HG03039 (cell line): ENCODE results near the gene UBE4B.
"Not testable (repeated sequence)": the region's sequence is repeated elsewhere in the genome, so short reads cannot be mapped to it uniquely, and the experiment has no call there.

Experiments
- ATAC-seq: cut with Tn5 transposase; IDR thresholded peaks from one replicate; pipeline ENCODE4 v1.9.1; 2021; ENCODE audit warnings: mild to moderate bottlenecking, moderate library complexity; ENCODE audit not compliant: unreplicated experiment

Gene UBE4B

GRCh38 chr1:10170239-10170574 is 137.4 kb downstream of the UBE4B start:
- ATAC-seq: no peak

- ATAC-seq: no peak
Measured at GRCh38 chr1:10171105-10171767, 138.5 kb downstream of the UBE4B start.

- ATAC-seq: no peak
Measured at GRCh38 chr1:10171995-10172669, 139.4 kb downstream of the UBE4B start.

GRCh38 chr1:10173582-10173981 is 140.8 kb downstream of the UBE4B start:
- ATAC-seq: no peak

- ATAC-seq: no peak
Measured at GRCh38 chr1:10177876-10178275, 145.1 kb downstream of the UBE4B start.

GRCh38 chr1:10178597-10179405 is 146.0 kb downstream of the UBE4B start:
- no peak for ATAC-seq

- no peak for ATAC-seq
Measured at GRCh38 chr1:10179406-10180091, 146.8 kb downstream of the UBE4B start.

- no peak for ATAC-seq
Measured at GRCh38 chr1:10181154-10181553, 148.4 kb downstream of the UBE4B start.

GRCh38 chr1:10185759-10186158 is 153.0 kb downstream of the UBE4B start:
- ATAC-seq: no peak

- no peak for ATAC-seq
Measured at GRCh38 chr1:10186331-10187025, 153.7 kb downstream of the UBE4B start.

- no peak for ATAC-seq
Measured at GRCh38 chr1:10187026-10187334, 154.2 kb downstream of the UBE4B start.

- ATAC-seq: no peak
Measured at GRCh38 chr1:10188133-10188650, 155.4 kb downstream of the UBE4B start.

GRCh38 chr1:10189659-10190058 is 156.9 kb downstream of the UBE4B start:
- no peak for ATAC-seq

GRCh38 chr1:10192263-10192662 is 159.5 kb downstream of the UBE4B start:
- no peak for ATAC-seq

GRCh38 chr1:10193288-10193687 is 160.5 kb downstream of the UBE4B start:
- no peak for ATAC-seq

- no peak for ATAC-seq
Measured at GRCh38 chr1:10195570-10195969, 162.8 kb downstream of the UBE4B start.

GRCh38 chr1:10196976-10197375 is 164.2 kb downstream of the UBE4B start:
- no peak for ATAC-seq

GRCh38 chr1:10200620-10201019 is 167.9 kb downstream of the UBE4B start:
- ATAC-seq: no peak

- no peak for ATAC-seq
Measured at GRCh38 chr1:10204003-10204642, 171.4 kb downstream of the UBE4B start.

GRCh38 chr1:10205206-10205605 is 172.4 kb downstream of the UBE4B start:
- not testable (repeated sequence) for ATAC-seq
